VCaP (cell line): ENCODE data around the gene THAP9.

Source experiments
- H3K27ac ChIP-seq: fragments of 450-650 bp; 2 replicates; pipeline ENCODE4 v1.5.1; 2017
- TF ChIP-seq, protein P1 (sequence below): fragments of 450-650 bp; conservative IDR thresholded peaks from 2 replicates; pipeline ENCODE4 v1.5.1; 2017; ENCODE audit warnings: mild to moderate bottlenecking, moderate library complexity

Gene THAP9

DNA sequence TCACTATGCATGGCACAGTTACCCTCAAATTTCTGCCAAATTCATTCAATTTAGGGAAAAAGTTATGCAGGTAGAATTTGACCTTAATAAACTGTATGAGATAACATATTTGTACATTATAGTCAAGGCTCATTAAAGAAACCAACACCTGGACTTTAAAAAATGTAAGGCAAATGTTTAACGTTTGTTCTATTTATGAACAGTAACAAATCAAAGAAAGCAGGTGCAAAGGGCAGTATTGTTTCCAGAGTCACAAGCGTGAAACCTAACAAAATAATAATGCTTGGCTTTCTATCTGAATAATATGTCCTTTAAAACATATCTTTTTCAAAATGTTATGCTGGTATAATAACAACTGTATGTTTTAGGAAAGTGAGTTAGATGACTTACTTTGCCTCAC lies 68.9 kb downstream of the THAP9 start:
- TF ChIP-seq, protein P1, sequence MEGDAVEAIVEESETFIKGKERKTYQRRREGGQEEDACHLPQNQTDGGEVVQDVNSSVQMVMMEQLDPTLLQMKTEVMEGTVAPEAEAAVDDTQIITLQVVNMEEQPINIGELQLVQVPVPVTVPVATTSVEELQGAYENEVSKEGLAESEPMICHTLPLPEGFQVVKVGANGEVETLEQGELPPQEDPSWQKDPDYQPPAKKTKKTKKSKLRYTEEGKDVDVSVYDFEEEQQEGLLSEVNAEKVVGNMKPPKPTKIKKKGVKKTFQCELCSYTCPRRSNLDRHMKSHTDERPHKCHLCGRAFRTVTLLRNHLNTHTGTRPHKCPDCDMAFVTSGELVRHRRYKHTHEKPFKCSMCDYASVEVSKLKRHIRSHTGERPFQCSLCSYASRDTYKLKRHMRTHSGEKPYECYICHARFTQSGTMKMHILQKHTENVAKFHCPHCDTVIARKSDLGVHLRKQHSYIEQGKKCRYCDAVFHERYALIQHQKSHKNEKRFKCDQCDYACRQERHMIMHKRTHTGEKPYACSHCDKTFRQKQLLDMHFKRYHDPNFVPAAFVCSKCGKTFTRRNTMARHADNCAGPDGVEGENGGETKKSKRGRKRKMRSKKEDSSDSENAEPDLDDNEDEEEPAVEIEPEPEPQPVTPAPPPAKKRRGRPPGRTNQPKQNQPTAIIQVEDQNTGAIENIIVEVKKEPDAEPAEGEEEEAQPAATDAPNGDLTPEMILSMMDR: no peak
- no peak overlapping the region for H3K27ac ChIP-seq
